MM.1S (cell line): Measurements from ENCODE around the gene KBTBD3.

ENCODE experiments used
- DNase-seq: peaks from one replicate; pipeline ENCODE4 v3.0.0-alpha.2; 2015
- H2AFZ ChIP-seq: fragments of 300-600 bp; sonication (generic); 2 replicates; pipeline ENCODE4 v1.6.0; 2016; ENCODE audit warnings: antibody characterized with exemption, low read length
- H3F3A ChIP-seq: fragments of 300-600 bp; sonication (generic); 2 replicates; pipeline ENCODE4 v1.6.1; 2016; ENCODE audit warnings: mild to moderate bottlenecking, antibody characterized with exemption, low read length, moderate library complexity, mixed read lengths; ENCODE audit not compliant: insufficient read depth
- H3K27ac ChIP-seq: fragments of 300-600 bp; sonication (generic); 2 replicates; pipeline ENCODE4 v1.5.1; 2016; ENCODE audit warnings: mild to moderate bottlenecking, low read length
- H3K27me3 ChIP-seq: fragments of 300-600 bp; sonication (generic); replicated peaks from 2 replicates; pipeline ENCODE4 v1.6.0; 2016; ENCODE audit warnings: low read length; ENCODE audit not compliant: insufficient read depth
- H3K36me3 ChIP-seq: fragments of 300-600 bp; sonication (generic); replicated peaks from 2 replicates; pipeline ENCODE4 v1.6.1; 2016; ENCODE audit warnings: mild to moderate bottlenecking, low read length, mixed read lengths; ENCODE audit not compliant: insufficient read depth
- H3K4me1 ChIP-seq: fragments of 300-600 bp; sonication (generic); 2 replicates; pipeline ENCODE4 v1.6.1; 2016; ENCODE audit warnings: low read length, mixed read lengths
- H3K4me2 ChIP-seq: fragments of 300-600 bp; sonication (generic); 2 replicates; pipeline ENCODE4 v1.6.0; 2016; ENCODE audit warnings: low read depth, low read length
- H3K4me3 ChIP-seq: fragments of 300-600 bp; sonication (generic); 2 replicates; pipeline ENCODE4 v1.5.1; 2016; ENCODE audit warnings: low read length, mixed read lengths
- H3K79me2 ChIP-seq: fragments of 300-600 bp; sonication (generic); 2 replicates; pipeline ENCODE4 v1.6.1; 2016; ENCODE audit warnings: mixed run types, low read length, mixed read lengths
- H3K9ac ChIP-seq: fragments of 300-600 bp; sonication (generic); 2 replicates; pipeline ENCODE4 v1.6.1; 2016; ENCODE audit warnings: low read length, mixed read lengths
- H3K9me2 ChIP-seq: fragments of 300-600 bp; sonication (generic); replicated peaks from 2 replicates; pipeline ENCODE4 v1.6.1; 2016; ENCODE audit warnings: mild to moderate bottlenecking, low read length, mixed read lengths; ENCODE audit not compliant: insufficient read depth
- H3K9me3 ChIP-seq: fragments of 300-600 bp; sonication (generic); replicated peaks from 2 replicates; pipeline ENCODE4 v1.6.1; 2016; ENCODE audit warnings: mild to moderate bottlenecking, low read length, mixed read lengths; ENCODE audit not compliant: insufficient read depth
- H4K20me1 ChIP-seq: fragments of 300-600 bp; sonication (generic); 2 replicates; pipeline ENCODE4 v1.6.1; 2016; ENCODE audit warnings: mild to moderate bottlenecking, low read length, moderate library complexity, mixed read lengths; ENCODE audit not compliant: insufficient read depth
- CTCF ChIP-seq: fragments of 300-600 bp; sonication (generic); IDR thresholded peaks from 2 replicates; pipeline ENCODE4 v1.5.1; 2016; ENCODE audit warnings: antibody characterized with exemption, low read length, mixed read lengths
- EZH2 ChIP-seq: fragments of 300-600 bp; sonication (generic); optimal IDR thresholded peaks from 2 replicates; pipeline ENCODE3; 2017; ENCODE audit warnings: low read depth, mild to moderate bottlenecking, antibody characterized with exemption, low read length, mixed read lengths
- EZH2phosphoT487 ChIP-seq: fragments of 300-600 bp; sonication (generic); IDR thresholded peaks from 2 replicates; pipeline ENCODE4 v1.6.1; 2018; ENCODE audit warnings: antibody characterized with exemption, low read length

Gene KBTBD3

GRCh38 chr11:106051103-106051502, 26.0 kb downstream of the KBTBD3 start:
- Histone ChIP-seq H2AFZ (no peak overlapping the region), H3F3A (no peaks in the 10 kb centered on the region), H3K79me2 (no peaks in the 10 kb centered on the region), H4K20me1 (no peaks in the 10 kb centered on the region), H3K9me3 (no peaks in the 10 kb centered on the region), H3K4me3 (no peak overlapping the region), H3K4me2 (no peak overlapping the region), H3K9me2 (no peaks in the 10 kb centered on the region), H3K36me3 (no peaks in the 10 kb centered on the region), H3K27me3 (no peaks in the 10 kb centered on the region), H3K9ac (no peak overlapping the region), H3K4me1 (no peaks in the 10 kb centered on the region), H3K27ac (no peak overlapping the region)
- DNase-seq: no peak
- TF ChIP-seq EZH2phosphoT487 (no peak), EZH2 (no peak), CTCF (no peak)

GRCh38 chr11:106049727-106050476, 27.2 kb downstream of the KBTBD3 start:
- Histone ChIP-seq H3K9me2 (no peaks in the 10 kb centered on the region), H3K9me3 (no peaks in the 10 kb centered on the region), H2AFZ (no peak overlapping the region), H3K4me2 (no peak overlapping the region), H3K36me3 (no peaks in the 10 kb centered on the region), H4K20me1 (no peaks in the 10 kb centered on the region), H3K27me3 (no peaks in the 10 kb centered on the region), H3F3A (no peaks in the 10 kb centered on the region), H3K27ac (no peak overlapping the region), H3K4me3 (no peak overlapping the region), H3K4me1 (no peaks in the 10 kb centered on the region), H3K79me2 (no peaks in the 10 kb centered on the region), H3K9ac (no peak overlapping the region)
- TF ChIP-seq EZH2phosphoT487: no peak
- no peak for TF ChIP-seq EZH2
- no peak for TF ChIP-seq CTCF
- DNase-seq: no peak

GRCh38 chr11:106047631-106048030, 29.5 kb downstream of the KBTBD3 start:
- Histone ChIP-seq H3K9ac (no peak overlapping the region), H3K9me2 (no peaks in the 10 kb centered on the region), H3K4me2 (no peak overlapping the region), H3K27ac (no peak overlapping the region), H2AFZ (no peak overlapping the region), H3F3A (no peaks in the 10 kb centered on the region), H3K36me3 (no peaks in the 10 kb centered on the region), H3K9me3 (no peaks in the 10 kb centered on the region), H3K4me3 (no peak overlapping the region), H4K20me1 (no peaks in the 10 kb centered on the region), H3K27me3 (no peaks in the 10 kb centered on the region), H3K79me2 (no peaks in the 10 kb centered on the region), H3K4me1 (no peaks in the 10 kb centered on the region)
- TF ChIP-seq EZH2 (no peak), EZH2phosphoT487 (no peak), CTCF (no peak)
- DNase-seq: no peak
